ENCODE measurements around the gene LIF. TPM values are rescaled to one million over a fixed set of nuclear protein-coding genes. Genes with fewer than 3 reads are reported as not detected.

The LIF gene
- polyA plus RNA-seq, 1 donor (not counting 4 experiments of a cell fraction or from before 2014, with no cell fraction given), result 3.1 TPM

DNA sequence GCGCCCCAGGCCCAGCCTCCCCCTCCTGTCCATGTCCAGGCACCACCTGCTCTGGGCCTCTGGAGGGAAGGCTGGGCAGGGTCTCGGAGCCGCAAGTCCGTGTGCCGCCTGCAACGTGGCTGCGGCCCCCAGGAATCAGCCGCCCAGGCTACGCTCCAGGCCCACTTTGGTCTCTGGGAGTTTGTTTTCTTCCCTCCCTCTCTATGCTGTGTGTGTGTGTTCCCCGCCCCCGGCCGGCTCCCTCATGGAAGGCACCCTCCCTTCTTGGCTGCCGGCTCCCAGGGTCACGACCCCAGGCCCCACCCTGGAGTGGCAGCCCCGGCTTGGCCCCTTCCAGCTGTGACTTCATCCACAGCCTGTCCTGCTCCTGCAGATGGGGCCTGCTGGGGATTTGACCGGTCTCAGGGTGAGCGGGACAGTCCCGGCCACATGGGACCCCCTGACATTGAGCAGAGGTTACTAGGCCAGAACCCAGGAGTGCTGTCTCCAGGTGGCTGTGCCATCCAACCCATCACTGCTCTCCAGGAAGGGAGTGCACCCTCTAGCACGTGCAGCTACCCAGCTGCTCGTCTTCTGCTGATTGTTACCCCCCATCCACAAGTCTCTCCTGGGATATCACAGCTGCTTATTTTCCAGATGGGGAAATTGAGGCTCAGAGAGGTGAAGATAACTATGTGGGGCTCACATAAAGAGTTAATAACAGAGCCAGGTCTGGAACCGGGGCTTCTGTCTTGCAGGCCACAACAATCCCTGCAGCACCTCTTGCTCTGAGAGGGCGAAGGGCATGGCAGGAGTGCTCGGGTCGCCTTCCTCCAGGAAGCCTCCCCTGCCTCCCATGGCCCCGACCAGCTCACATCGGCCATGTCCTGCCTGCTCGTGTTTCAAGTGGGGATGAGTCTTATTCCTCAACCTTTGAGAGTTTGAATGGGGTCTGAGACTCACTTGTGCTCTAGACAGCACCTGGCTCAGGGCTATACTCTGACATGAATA, 2.8 kb upstream of the LIF start:
- Histone ChIP-seq H3K4me3 (ENCODE audit: control insufficient read depth in 2 of 3, extremely low read depth in 1 of 3, insufficient read depth in 2 of 3, low read depth in 1 of 3, low read length in 3 of 3) (no peak overlapping the region), H3K79me2 (ENCODE audit: control insufficient read depth, insufficient read depth, low read length) (no peaks in the 10 kb centered on the region), H3K27me3 (ENCODE audit: control insufficient read depth, extremely low read depth, insufficient read depth, low read length) (no peaks in the 10 kb centered on the region), H3K36me3 (ENCODE audit: control insufficient read depth in 2 of 2, extremely low read depth in 1 of 2, insufficient read depth in 2 of 2, low read length in 2 of 2) (no peaks in the 10 kb centered on the region), H3K9me1 (ENCODE audit: control insufficient read depth, extremely low read depth, insufficient read depth, low read length) (no peaks in the 10 kb centered on the region), H2AFZ (ENCODE audit: control insufficient read depth, low read length) (no peak overlapping the region), H3K9me3 (ENCODE audit: control insufficient read depth, low read depth, low read length) (no peaks in the 10 kb centered on the region), H3K4me2 (ENCODE audit: control insufficient read depth, extremely low read depth, insufficient read depth, low read depth, low read length) (no peak overlapping the region), H3K9ac (ENCODE audit: control insufficient read depth, extremely low read depth, insufficient read depth, low read length) (no peak overlapping the region), H4K20me1 (ENCODE audit: control insufficient read depth, extremely low read depth, insufficient read depth, low read length) (no peaks in the 10 kb centered on the region), H3K27ac (ENCODE audit: control insufficient read depth, insufficient read depth, low read length) (no peak overlapping the region), H3K4me1 (ENCODE audit: control insufficient read depth, extremely low read depth, insufficient read depth, low read length) (peaks cover 43% of the 10 kb centered on the region)
- TF ChIP-seq EZH2 (IDR thresholded peaks at IDR 0.05; ENCODE audit: low read length), result no peak
- TF ChIP-seq, protein P1, sequence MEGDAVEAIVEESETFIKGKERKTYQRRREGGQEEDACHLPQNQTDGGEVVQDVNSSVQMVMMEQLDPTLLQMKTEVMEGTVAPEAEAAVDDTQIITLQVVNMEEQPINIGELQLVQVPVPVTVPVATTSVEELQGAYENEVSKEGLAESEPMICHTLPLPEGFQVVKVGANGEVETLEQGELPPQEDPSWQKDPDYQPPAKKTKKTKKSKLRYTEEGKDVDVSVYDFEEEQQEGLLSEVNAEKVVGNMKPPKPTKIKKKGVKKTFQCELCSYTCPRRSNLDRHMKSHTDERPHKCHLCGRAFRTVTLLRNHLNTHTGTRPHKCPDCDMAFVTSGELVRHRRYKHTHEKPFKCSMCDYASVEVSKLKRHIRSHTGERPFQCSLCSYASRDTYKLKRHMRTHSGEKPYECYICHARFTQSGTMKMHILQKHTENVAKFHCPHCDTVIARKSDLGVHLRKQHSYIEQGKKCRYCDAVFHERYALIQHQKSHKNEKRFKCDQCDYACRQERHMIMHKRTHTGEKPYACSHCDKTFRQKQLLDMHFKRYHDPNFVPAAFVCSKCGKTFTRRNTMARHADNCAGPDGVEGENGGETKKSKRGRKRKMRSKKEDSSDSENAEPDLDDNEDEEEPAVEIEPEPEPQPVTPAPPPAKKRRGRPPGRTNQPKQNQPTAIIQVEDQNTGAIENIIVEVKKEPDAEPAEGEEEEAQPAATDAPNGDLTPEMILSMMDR (optimal IDR thresholded peaks at IDR 0.05 in 1 of 3, IDR thresholded peaks at IDR 0.05 in 1 of 3, conservative IDR thresholded peaks at IDR 0.05 in 1 of 3; ENCODE audit: extremely low read depth in 1 of 3, insufficient read depth in 2 of 3, low read length in 3 of 3), result no peak
- no peak for FAIRE-seq
- DNase-seq (ENCODE audit: low read depth, low spot score), result no peak
- dilution Hi-C loops (cut with MboI; ENCODE audit: extremely low pct_ligation_motif_present, low sequenced_read_pairs), result no loop called here

DNA sequence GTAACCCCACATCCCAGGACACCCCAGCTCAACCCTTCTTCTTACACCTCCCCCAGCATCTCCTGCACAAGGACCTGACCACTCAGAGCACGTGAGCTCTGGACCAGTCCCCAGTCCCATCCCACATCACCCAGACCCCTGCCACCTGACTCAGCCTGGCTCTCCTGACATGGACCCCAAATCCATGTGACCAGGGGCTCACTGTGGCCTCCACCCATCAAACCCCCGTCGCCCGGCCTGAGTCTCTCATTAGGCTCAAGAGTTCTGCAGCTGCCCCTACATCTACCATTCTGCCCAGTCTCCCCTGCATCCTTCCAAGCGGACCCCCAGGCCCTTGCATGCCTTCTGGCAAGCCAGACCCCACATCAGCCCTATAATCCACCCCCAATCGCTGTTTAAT, 1.9 kb upstream of the LIF start:
- no peaks in the 10 kb centered on the region for H4K20me1 ChIP-seq (ENCODE audit: control insufficient read depth, extremely low read depth, insufficient read depth, low read length)
- no peak overlapping the region for H3K4me3 ChIP-seq (ENCODE audit: control insufficient read depth in 2 of 3, extremely low read depth in 1 of 3, insufficient read depth in 2 of 3, low read depth in 1 of 3, low read length in 3 of 3)
- no peak overlapping the region for H2AFZ ChIP-seq (ENCODE audit: control insufficient read depth, low read length)
- no peak for FAIRE-seq
- H3K27ac ChIP-seq (ENCODE audit: control insufficient read depth, insufficient read depth, low read length), result no peak overlapping the region
- dilution Hi-C loops (cut with MboI; ENCODE audit: extremely low pct_ligation_motif_present, low sequenced_read_pairs), result no loop called here
- no peaks in the 10 kb centered on the region for H3K36me3 ChIP-seq (ENCODE audit: control insufficient read depth in 2 of 2, extremely low read depth in 1 of 2, insufficient read depth in 2 of 2, low read length in 2 of 2)
- TF ChIP-seq EZH2 (IDR thresholded peaks at IDR 0.05; ENCODE audit: low read length), result no peak
- TF ChIP-seq, protein P1 (optimal IDR thresholded peaks at IDR 0.05 in 1 of 3, IDR thresholded peaks at IDR 0.05 in 1 of 3, conservative IDR thresholded peaks at IDR 0.05 in 1 of 3; ENCODE audit: extremely low read depth in 1 of 3, insufficient read depth in 2 of 3, low read length in 3 of 3), result no peak
- DNase-seq (ENCODE audit: low read depth, low spot score), result no peak
- no peaks in the 10 kb centered on the region for H3K27me3 ChIP-seq (ENCODE audit: control insufficient read depth, extremely low read depth, insufficient read depth, low read length)
- no peaks in the 10 kb centered on the region for H3K79me2 ChIP-seq (ENCODE audit: control insufficient read depth, insufficient read depth, low read length)
- no peak overlapping the region for H3K9ac ChIP-seq (ENCODE audit: control insufficient read depth, extremely low read depth, insufficient read depth, low read length)
- no peaks in the 10 kb centered on the region for H3K9me3 ChIP-seq (ENCODE audit: control insufficient read depth, low read depth, low read length)
- no peak overlapping the region for H3K4me2 ChIP-seq (ENCODE audit: control insufficient read depth, extremely low read depth, insufficient read depth, low read depth, low read length)
- H3K9me1 ChIP-seq (ENCODE audit: control insufficient read depth, extremely low read depth, insufficient read depth, low read length), result no peaks in the 10 kb centered on the region
- peaks cover 40% of the 10 kb centered on the region for H3K4me1 ChIP-seq (ENCODE audit: control insufficient read depth, extremely low read depth, insufficient read depth, low read length)
